K562 (cell line): ENCODE data around the gene FSD1L. TPM values are rescaled to one million over a fixed set of nuclear protein-coding genes. Genes with fewer than 3 reads are reported as not detected.

Experiments used
- ATAC-seq: fragments of 200-7000 bp; cut with Tn5 transposase; 3 replicates; pipeline ENCODE4 v1.9.1; 2020; ENCODE audit warnings: moderate library complexity
- BruUV-seq: library from RNA; stranded (reverse); fragments of 400-500 nt; replicated peaks from 2 replicates; lab custom pipeline; 2021; lab: Mats Ljungman, UMichigan
- CTCF ChIA-PET: fragments of 300-600 bp; formaldehyde crosslinking; extraction: SDS; loops from one replicate; lab custom pipeline; 2021; ENCODE audit warnings: low intra/inter-chr PET ratio; lab: Yijun Ruan, JAX
- POLR2A ChIA-PET: fragments of 300-600, 350-650 bp; sonication (Branson Sonifier 250); formaldehyde crosslinking; extraction: SDS; loops from one replicate; lab custom pipeline; 2021; ENCODE audit warnings: antibody characterized with exemption, inconsistent platforms; lab: Yijun Ruan, JAX
- DNase-seq, 4 experiments: peaks; one replicate each; pipeline versions ENCODE4 v3.0.0 to v3.0.0-alpha.2; 2011 to 2018; ENCODE audit warnings: low spot score in 3 of 4, mixed read lengths in 3 of 4; ENCODE audit errors: extremely low read depth in 1 of 4
- FAIRE-seq: peaks from 2 replicates; lab custom pipeline; 2011; peaks lifted over from hg19 to GRCh38; lab: Jason Lieb, UNC
- H2AFZ ChIP-seq: 2 replicates; pipeline ENCODE4 v1.6.0; 2011; ENCODE audit warnings: low read depth, low read length, control low read depth, inconsistent platforms
- H3K27ac ChIP-seq: fragments of 200-600 bp; 3 replicates; pipeline ENCODE4 v1.8.0; 2011; ENCODE audit warnings: low read depth, mild to moderate bottlenecking, control low read depth, inconsistent platforms, low read length, moderate library complexity, mixed read lengths; ENCODE audit errors: extremely low read depth
- H3K27me3 ChIP-seq, 2 experiments: fragments of 300-600 bp in 1 of 2; 2 replicates in 1 of 2; 3 replicates in 1 of 2; pipeline versions ENCODE4 v1.6.0 to v1.8.0; 2011; ENCODE audit warnings: inconsistent platforms in 2 of 2, low read length in 2 of 2, mild to moderate bottlenecking in 1 of 2, mixed read lengths in 1 of 2, moderate library complexity in 1 of 2; ENCODE audit not compliant: control insufficient read depth in 2 of 2, insufficient read depth in 2 of 2
- H3K36me3 ChIP-seq: fragments of 300-600 bp; 3 replicates; pipeline ENCODE4 v1.8.0; 2011; ENCODE audit warnings: mild to moderate bottlenecking, low read length, inconsistent platforms; ENCODE audit not compliant: control insufficient read depth, insufficient read depth
- H3K4me1 ChIP-seq, 2 experiments: fragments of 200-600 bp in 1 of 2; replicated peaks in 1 of 2; 2 replicates in 1 of 2; 3 replicates in 1 of 2; pipeline versions ENCODE4 v1.5.1 to v1.8.0; 2011; ENCODE audit warnings: inconsistent platforms in 2 of 2, low read length in 2 of 2, mild to moderate bottlenecking in 1 of 2, mixed read lengths in 1 of 2, moderate library complexity in 1 of 2; ENCODE audit not compliant: control insufficient read depth in 2 of 2, insufficient read depth in 2 of 2
- H3K4me2 ChIP-seq: 2 replicates; pipeline ENCODE4 v1.6.1; 2011; ENCODE audit warnings: low read length, control low read depth, inconsistent platforms, mixed read lengths; ENCODE audit not compliant: insufficient read depth
- H3K4me3 ChIP-seq: fragments of 200-600 bp; sonication (generic), shearing (Covaris generic); 2 replicates; pipeline ENCODE4 v1.5.1; 2016; ENCODE audit warnings: control low read depth, inconsistent platforms
- H3K79me2 ChIP-seq: fragments of 200-600 bp; 3 replicates; pipeline ENCODE4 v1.8.0; 2011; ENCODE audit warnings: low read length, inconsistent platforms; ENCODE audit not compliant: control insufficient read depth, insufficient read depth
- H3K9ac ChIP-seq, 2 experiments: 2 replicates each; pipeline versions ENCODE4 v1.6.0 to v1.6.1; 2011; ENCODE audit warnings: low read depth in 2 of 2, low read length in 2 of 2, control low read depth in 1 of 2, inconsistent platforms in 1 of 2, mild to moderate bottlenecking in 1 of 2, mixed read lengths in 1 of 2; ENCODE audit not compliant: insufficient read depth in 1 of 2
- H3K9me1 ChIP-seq: one replicate; pipeline ENCODE4 v1.6.0; 2011; ENCODE audit warnings: inconsistent platforms, mild to moderate bottlenecking, low read length, moderate library complexity; ENCODE audit not compliant: control insufficient read depth, insufficient read depth
- H3K9me3 ChIP-seq: replicated peaks from 2 replicates; pipeline ENCODE4 v1.5.1; 2011; ENCODE audit warnings: low read depth, low read length, inconsistent platforms; ENCODE audit not compliant: control insufficient read depth, insufficient read depth
- H4K20me1 ChIP-seq: replicated peaks from 2 replicates; pipeline ENCODE4 v1.6.1; 2011; ENCODE audit warnings: low read length, inconsistent platforms, mixed read lengths; ENCODE audit not compliant: control insufficient read depth, insufficient read depth
- CREB5 ChIP-seq: fragments of 250-450 bp; sonication (Bioruptor Pico); IDR thresholded peaks from 2 replicates; pipeline ENCODE4 v1.5.0; 2020; ENCODE audit warnings: mild to moderate bottlenecking
- SPI1 ChIP-seq: IDR thresholded peaks from 2 replicates; pipeline ENCODE4 v1.6.1; 2011; ENCODE audit warnings: low read depth, low read length, control low read depth, borderline replicate concordance
- YY1 ChIP-seq, 3 experiments: IDR thresholded peaks; 2 replicates each; pipeline ENCODE4 v1.6.1; 2011; ENCODE audit warnings: low read length in 2 of 3, mild to moderate bottlenecking in 2 of 3, moderate library complexity in 2 of 3, borderline replicate concordance in 1 of 3, control low read depth in 1 of 3, low read depth in 1 of 3; ENCODE audit not compliant: insufficient read depth in 3 of 3, insufficient replicate concordance in 2 of 3, control insufficient read depth in 1 of 3, insufficient read length in 1 of 3; ENCODE audit errors: extremely low read depth in 1 of 3
- ZBTB2 ChIP-seq: fragments of 450-650 bp; IDR thresholded peaks from 2 replicates; pipeline ENCODE4 v1.6.1; 2016; ENCODE audit warnings: antibody characterized with exemption
- ZNF436 ChIP-seq: fragments of 250-450, 450-650 bp; sonication (Bioruptor Pico); formaldehyde crosslinking; IDR thresholded peaks from 2 replicates; pipeline ENCODE4 v1.7.0; 2020; ENCODE audit warnings: mild to moderate bottlenecking
- in situ Hi-C: fragments of 300-500 bp; cut with MboI; formaldehyde crosslinking; loops from 4 replicates; pipeline ENCODE4 v1.15.0; 2018; ENCODE audit warnings: inconsistent platforms, mixed read lengths
- intact Hi-C: fragments of 100-400 bp; cut with micrococcal nuclease; formaldehyde crosslinking; loops from 2 replicates; pipeline ENCODE4 v1.14.2; 2022
- polyA plus RNA-seq, 8 experiments: library from polyadenylated mRNA; depleted of rRNA in 4 of 8; stranded (reverse) in 5 of 8; unstranded in 3 of 8; fragments of >200 nt; fragmentation: Nextera tagmentation in 2 of 8; fragmentation: Illumina TruSeq in 1 of 8; extraction: Ambion mirVana in 2 of 8; extraction: Trizol in 1 of 8; gene quantifications; 2 replicates each; pipeline versions ENCODE4 v1.2.1 to v1.2.3, GENCODE V29; 2011 to 2014; ENCODE audit warnings: inconsistent platforms in 1 of 8, missing spikeins in 1 of 8
- total RNA-seq, 7 experiments: library from RNA; depleted of rRNA in 6 of 7; stranded (reverse); fragments of >200 nt in 6 of 7; fragmentation: Illumina TruSeq in 2 of 7; extraction: Trizol in 2 of 7; gene quantifications; 2 replicates each; pipeline versions ENCODE4 v1.2.1 to v1.2.3, GENCODE V29; 2011 to 2021; ENCODE audit warnings: low replicate concordance in 1 of 7

The FSD1L gene
- total and polyA plus RNA-seq, 9 of the 15 experiments (the other 6 are each of a cell fraction or from before 2014, with no cell fraction given), result 0.95 to 4.2 (median 2.1) TPM

- no peak for TF ChIP-seq ZBTB2
- TF ChIP-seq CREB5 (CRISPR knock-in tag), result no peak
- TF ChIP-seq, all 486 proteins: peak for 56
Observed at GRCh38 chr9:105557804-105558610, 110.2 kb downstream of the FSD1L start, which contains the start of gene FKTN (continued).

GRCh38 chr9:105572455-105572854 lies 124.6 kb downstream of the FSD1L start:
- FAIRE-seq, result no peak
- ChIA-PET POLR2A (no interaction called here), CTCF (no interaction called here)
- Histone ChIP-seq H2AFZ (no peak overlapping the region), H3K4me1 (no peaks in the 10 kb centered on the region), H3K9me1 (no peaks in the 10 kb centered on the region), H3K9ac (no peak overlapping the region), H3K4me3 (no peak overlapping the region), H3K79me2 (no peaks in the 10 kb centered on the region), H3K36me3 (peaks cover 6% of the 10 kb centered on the region; the same call in 1 of the 3 replicates), H3K9me3 (no peaks in the 10 kb centered on the region), H4K20me1 (no peaks in the 10 kb centered on the region), H3K27me3 (no peaks in the 10 kb centered on the region), H3K27ac (no peak overlapping the region), H3K4me2 (no peak overlapping the region)
- TF ChIP-seq ZNF436, result no peak
- peak; percentile 83 for TF ChIP-seq SPI1
- TF ChIP-seq YY1 (IDR thresholded peaks at IDR 0.05; ENCODE audit: borderline replicate concordance in 1 of 3, control insufficient read depth in 1 of 3, extremely low read depth in 1 of 3, insufficient read depth in 3 of 3, insufficient read length in 1 of 3, insufficient replicate concordance in 2 of 3, low read depth in 1 of 3, low read length in 2 of 3), result peak in 1 of 3 experiments; percentile 35
- no TSS peak for BruUV-seq
- in situ Hi-C loops, result no loop called here
- ATAC-seq, result no peak
- DNase-seq, result no peak
- intact Hi-C loops, result no loop called here
